ENCODE results near the gene NTN1. TPM values are rescaled to one million over a fixed set of nuclear protein-coding genes. Genes with fewer than 3 reads are reported as not detected.

The NTN1 gene
- total RNA-seq, 2 donors from 2014 or later = 68.8 to 79.0 TPM

DNA sequence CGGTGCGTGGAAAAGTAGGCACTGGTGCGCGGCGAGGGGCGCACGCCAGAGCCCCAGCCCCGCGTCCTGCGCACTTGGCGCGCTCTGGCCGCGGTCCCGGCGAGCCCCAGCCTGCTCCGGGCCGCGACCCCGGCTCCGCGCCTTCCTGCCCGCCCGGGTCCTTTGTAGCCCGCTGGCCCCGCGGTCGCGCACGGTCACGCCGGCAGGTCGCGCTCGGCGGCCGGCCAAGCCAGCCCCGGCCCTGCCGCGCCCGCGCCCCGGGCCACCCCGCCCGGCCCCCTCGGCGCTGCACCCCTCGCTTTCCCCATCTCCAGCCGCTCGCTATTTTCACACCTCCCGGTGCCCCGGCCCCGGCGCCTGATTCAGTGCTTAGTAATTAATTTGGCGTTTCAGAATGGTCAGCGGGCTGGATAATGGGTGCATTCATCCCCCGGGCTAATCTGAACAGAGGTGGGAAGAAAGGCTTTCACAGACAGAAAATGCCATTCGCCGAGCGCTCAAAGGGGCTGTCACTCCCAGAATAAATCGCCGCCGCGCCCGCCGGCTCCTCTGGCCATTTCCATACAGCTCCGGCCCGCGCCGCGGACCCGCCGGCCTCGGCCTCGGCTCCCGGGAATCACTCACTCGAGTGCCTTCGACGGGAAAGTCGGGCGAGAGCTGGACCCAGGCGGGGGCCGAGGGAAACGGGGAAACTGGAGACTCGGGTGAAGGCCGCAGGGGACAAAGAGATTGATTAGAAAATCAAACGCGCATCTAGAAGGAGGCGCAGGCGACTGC lies 17.8 kb upstream of the NTN1 start:
- H3K27me3 ChIP-seq (replicated peaks; ENCODE audit: insufficient read depth) = no peaks in the 10 kb centered on the region
- peaks cover 0 to 16% of the 10 kb centered on the region in 2 donors for H3K4me1 ChIP-seq (ENCODE audit: control insufficient read depth in 1 of 2, low read depth in 2 of 2)
- TF ChIP-seq, protein P1, sequence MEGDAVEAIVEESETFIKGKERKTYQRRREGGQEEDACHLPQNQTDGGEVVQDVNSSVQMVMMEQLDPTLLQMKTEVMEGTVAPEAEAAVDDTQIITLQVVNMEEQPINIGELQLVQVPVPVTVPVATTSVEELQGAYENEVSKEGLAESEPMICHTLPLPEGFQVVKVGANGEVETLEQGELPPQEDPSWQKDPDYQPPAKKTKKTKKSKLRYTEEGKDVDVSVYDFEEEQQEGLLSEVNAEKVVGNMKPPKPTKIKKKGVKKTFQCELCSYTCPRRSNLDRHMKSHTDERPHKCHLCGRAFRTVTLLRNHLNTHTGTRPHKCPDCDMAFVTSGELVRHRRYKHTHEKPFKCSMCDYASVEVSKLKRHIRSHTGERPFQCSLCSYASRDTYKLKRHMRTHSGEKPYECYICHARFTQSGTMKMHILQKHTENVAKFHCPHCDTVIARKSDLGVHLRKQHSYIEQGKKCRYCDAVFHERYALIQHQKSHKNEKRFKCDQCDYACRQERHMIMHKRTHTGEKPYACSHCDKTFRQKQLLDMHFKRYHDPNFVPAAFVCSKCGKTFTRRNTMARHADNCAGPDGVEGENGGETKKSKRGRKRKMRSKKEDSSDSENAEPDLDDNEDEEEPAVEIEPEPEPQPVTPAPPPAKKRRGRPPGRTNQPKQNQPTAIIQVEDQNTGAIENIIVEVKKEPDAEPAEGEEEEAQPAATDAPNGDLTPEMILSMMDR (IDR thresholded peaks at IDR 0.05) = no peak
- H3K36me3 ChIP-seq = no peaks in the 10 kb centered on the region
- H3K4me3 ChIP-seq = peak overlapping the region; percentile 82
- peak overlapping the region in 1 of 2 donors; percentile 17 for H3K27ac ChIP-seq
- DNase-seq (ENCODE audit: low spot score) = no peak
- peak; percentile 34 for ATAC-seq (ENCODE audit: insufficient number of reproducible peaks, low FRiP score, low read depth)
- no peaks in the 10 kb centered on the region for H3K9me3 ChIP-seq

DNA sequence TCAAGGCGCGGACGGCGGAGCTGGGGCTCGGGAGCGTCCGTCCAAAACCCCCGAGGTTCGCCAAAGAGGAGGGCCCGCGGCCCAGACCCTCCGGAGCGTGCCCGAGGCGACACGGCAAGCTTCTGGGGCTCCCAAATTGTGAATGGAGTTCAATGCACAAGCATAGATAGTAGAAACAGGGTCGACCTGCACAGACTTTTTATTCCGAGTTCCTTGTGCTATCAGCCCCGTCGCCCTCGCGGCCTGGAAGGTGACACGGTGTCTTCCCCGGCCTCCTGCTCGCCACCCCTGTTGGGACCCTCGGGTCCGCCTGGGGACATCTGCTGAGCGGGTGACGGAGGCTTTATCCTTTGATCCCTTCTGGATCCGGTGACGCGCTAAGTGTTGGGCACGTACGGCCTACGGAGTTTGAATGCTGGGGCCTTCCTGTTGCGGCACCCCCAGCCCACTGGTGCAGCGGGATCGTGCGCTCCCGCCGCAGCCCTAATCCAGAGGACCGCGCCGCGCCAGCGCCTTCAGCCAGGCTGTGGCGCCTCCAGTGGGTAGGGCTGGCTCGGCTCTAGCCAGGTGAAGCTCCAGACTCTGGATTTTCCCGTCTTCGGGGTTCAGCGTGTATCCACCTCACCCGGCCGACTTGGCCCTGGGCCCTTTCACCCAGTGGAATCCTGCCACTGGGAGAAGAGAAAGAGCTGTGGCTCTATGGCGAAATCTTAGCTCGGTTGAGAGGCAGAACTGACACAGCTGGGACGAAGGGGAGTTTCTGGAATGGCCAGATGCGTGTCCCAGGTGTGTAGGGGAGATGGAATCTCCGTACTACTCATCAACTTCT lies 17.0 kb upstream of the NTN1 start:
- no peaks in the 10 kb centered on the region for H3K27me3 ChIP-seq (replicated peaks; ENCODE audit: insufficient read depth)
- TF ChIP-seq, protein P1 (IDR thresholded peaks at IDR 0.05) = no peak
- DNase-seq (ENCODE audit: low spot score) (no peak), ATAC-seq (ENCODE audit: insufficient number of reproducible peaks, low FRiP score, low read depth) (peak; percentile 29)
- H3K4me3 ChIP-seq = peak overlapping the region; percentile 82
- peaks cover 0 to 16% of the 10 kb centered on the region in 2 donors for H3K4me1 ChIP-seq (ENCODE audit: control insufficient read depth in 1 of 2, low read depth in 2 of 2)
- no peaks in the 10 kb centered on the region for H3K9me3 ChIP-seq
- no peak overlapping the region for H3K27ac ChIP-seq
- H3K36me3 ChIP-seq = no peaks in the 10 kb centered on the region

DNA sequence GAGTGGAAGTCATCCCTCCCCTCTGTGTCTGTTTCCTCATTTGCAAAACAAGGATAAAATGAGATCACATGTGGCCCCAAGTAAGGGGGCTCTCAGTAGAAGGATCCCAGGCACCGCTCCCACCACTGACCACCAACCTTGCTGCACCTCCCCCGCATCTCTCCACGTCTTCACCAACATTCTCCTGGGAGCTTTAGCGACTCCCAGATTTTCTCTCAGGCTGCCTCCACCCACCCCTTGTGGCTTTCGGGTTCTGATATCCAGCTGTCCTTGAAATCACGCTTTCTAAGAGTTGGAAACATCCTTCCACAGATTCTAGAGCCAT lies 16.4 kb upstream of the NTN1 start:
- H3K27me3 ChIP-seq (replicated peaks; ENCODE audit: insufficient read depth) = no peaks in the 10 kb centered on the region
- H3K4me1 ChIP-seq (ENCODE audit: control insufficient read depth in 1 of 2, low read depth in 2 of 2) = peaks cover 0 to 16% of the 10 kb centered on the region in 2 donors
- no peak overlapping the region for H3K4me3 ChIP-seq
- no peak for DNase-seq (ENCODE audit: low spot score)
- TF ChIP-seq, protein P1 (IDR thresholded peaks at IDR 0.05) = no peak
- H3K36me3 ChIP-seq = no peaks in the 10 kb centered on the region
- ATAC-seq (ENCODE audit: insufficient number of reproducible peaks, low FRiP score, low read depth) = no peak
- no peak overlapping the region for H3K27ac ChIP-seq
- no peaks in the 10 kb centered on the region for H3K9me3 ChIP-seq

DNA sequence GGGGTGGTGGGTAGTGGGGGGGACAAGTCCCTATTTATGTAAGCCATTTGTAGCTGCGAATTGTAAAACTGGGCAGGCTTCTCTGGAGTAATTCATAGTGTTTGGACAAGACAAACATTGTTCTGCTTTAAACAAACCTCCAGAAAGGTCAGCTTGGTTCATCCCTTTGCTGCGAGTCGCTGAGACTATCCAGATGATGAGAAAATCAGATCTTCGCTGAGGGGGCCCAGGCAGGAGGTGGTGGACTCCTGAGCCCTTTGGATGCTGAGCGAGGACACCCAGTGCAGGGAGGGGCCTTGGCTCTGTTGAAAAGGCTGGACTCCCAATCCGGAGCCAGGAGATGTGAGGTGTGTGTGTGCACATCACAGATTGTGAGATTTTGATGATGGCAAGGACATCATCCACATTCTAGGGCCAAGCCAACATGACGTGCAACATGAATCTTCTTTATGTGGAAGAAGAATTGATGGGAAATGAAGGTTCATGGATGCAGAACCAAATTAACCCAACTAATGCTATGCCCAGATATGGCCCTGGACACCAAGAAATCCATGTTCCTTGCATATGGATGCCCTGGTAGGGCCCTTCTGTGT lies 15.0 kb upstream of the NTN1 start:
- no peaks in the 10 kb centered on the region for H3K27me3 ChIP-seq (replicated peaks; ENCODE audit: insufficient read depth)
- no peak overlapping the region for H3K27ac ChIP-seq
- TF ChIP-seq, protein P1 (IDR thresholded peaks at IDR 0.05) = no peak
- peaks cover 0 to 16% of the 10 kb centered on the region in 2 donors for H3K4me1 ChIP-seq (ENCODE audit: control insufficient read depth in 1 of 2, low read depth in 2 of 2)
- H3K36me3 ChIP-seq = no peaks in the 10 kb centered on the region
- H3K4me3 ChIP-seq = no peak overlapping the region
- DNase-seq (ENCODE audit: low spot score) = no peak
- ATAC-seq (ENCODE audit: insufficient number of reproducible peaks, low FRiP score, low read depth) = no peak
- H3K9me3 ChIP-seq = no peaks in the 10 kb centered on the region
